GM19240 (cell line): ENCODE data around the gene SPATA33.
A peak's percentile ranks its signal among the peaks of the same experiment; 100 is the strongest.

ENCODE experiments used
- DNase-seq: peaks from one replicate; pipeline ENCODE4 v3.0.0; 2011; ENCODE audit warnings: low spot score; ENCODE audit not compliant: insufficient read length

SPATA33 gene

GRCh38 chr16:89657442-89658220 lies at the start of gene SPATA33, which contains the start of gene CHMP1A:
TSS of gene SPATA33 (plus strand) at chr16:89657836. CDS start at chr16:89657912, 76 bp downstream.
TSS of gene CHMP1A (minus strand) at chr16:89657708. CDS start at chr16:89657588, 120 bp downstream.
- DNase-seq: peak; percentile 98

- no peak for DNase-seq
Measured at GRCh38 chr16:89607937-89608740, 49.5 kb upstream of the SPATA33 start.

GRCh38 chr16:89610108-89610453 lies 47.6 kb upstream of the SPATA33 start:
- no peak for DNase-seq

- DNase-seq: no peak
Measured at GRCh38 chr16:89612415-89613166, 45.0 kb upstream of the SPATA33 start.

GRCh38 chr16:89613231-89613953 lies 44.2 kb upstream of the SPATA33 start, which contains the start of gene DPEP1:
TSS of gene DPEP1 (plus strand) at chr16:89613642. CDS start at chr16:89630411, 16,769 bp downstream.
- no peak for DNase-seq

- DNase-seq: no peak
Measured at GRCh38 chr16:89613954-89614459, 43.6 kb upstream of the SPATA33 start.

- no peak for DNase-seq
Measured at GRCh38 chr16:89615176-89615575, 42.5 kb upstream of the SPATA33 start.

- DNase-seq: no peak
Measured at GRCh38 chr16:89615596-89616090, 42.0 kb upstream of the SPATA33 start.

- no peak for DNase-seq
Measured at GRCh38 chr16:89616623-89617022, 41.0 kb upstream of the SPATA33 start.

- DNase-seq: no peak
Measured at GRCh38 chr16:89617036-89617435, 40.6 kb upstream of the SPATA33 start.

GRCh38 chr16:89618109-89618998 lies 39.3 kb upstream of the SPATA33 start:
- DNase-seq: no peak

- no peak for DNase-seq
Measured at GRCh38 chr16:89619840-89620239, 37.8 kb upstream of the SPATA33 start.

- DNase-seq: no peak
Measured at GRCh38 chr16:89620406-89620841, 37.2 kb upstream of the SPATA33 start.

GRCh38 chr16:89621136-89621697 lies 36.4 kb upstream of the SPATA33 start:
- DNase-seq: no peak

GRCh38 chr16:89621698-89622409 lies 35.8 kb upstream of the SPATA33 start:
- DNase-seq: no peak

GRCh38 chr16:89623511-89624261 lies 34.0 kb upstream of the SPATA33 start:
- DNase-seq: no peak
